Measurements from ENCODE around the gene PPP1CC. TPM values are rescaled to one million over a fixed set of nuclear protein-coding genes. Genes with fewer than 3 reads are reported as not detected.
"Not testable (repeated sequence)": the region's sequence is repeated elsewhere in the genome, so short reads cannot be mapped to it uniquely, and the experiment has no call there.

Gene PPP1CC
- total RNA-seq, 1 donor from 2014 or later: 137 TPM

- Mint-ChIP-seq H3K27me3 (ENCODE audit: unreplicated experiment) (peaks cover 4% of the 10 kb centered on the region), H3K27ac (ENCODE audit: unreplicated experiment) (no peak overlapping the region), H3K36me3 (ENCODE audit: unreplicated experiment) (no peaks in the 10 kb centered on the region), H3K9me3 (ENCODE audit: unreplicated experiment) (peaks cover 8% of the 10 kb centered on the region), H3K4me3 (ENCODE audit: unreplicated experiment) (no peak overlapping the region), H3K4me1 (ENCODE audit: low read depth, unreplicated experiment) (no peaks in the 10 kb centered on the region)
- DNase-seq: no peak
- TF ChIP-seq CTCF (IDR thresholded peaks at IDR 0.05; ENCODE audit: partially characterized antibody, unreplicated experiment): no peak
These were observed 33.3 kb upstream of the PPP1CC start for GRCh38 chr12:110775997-110776396.

DNA sequence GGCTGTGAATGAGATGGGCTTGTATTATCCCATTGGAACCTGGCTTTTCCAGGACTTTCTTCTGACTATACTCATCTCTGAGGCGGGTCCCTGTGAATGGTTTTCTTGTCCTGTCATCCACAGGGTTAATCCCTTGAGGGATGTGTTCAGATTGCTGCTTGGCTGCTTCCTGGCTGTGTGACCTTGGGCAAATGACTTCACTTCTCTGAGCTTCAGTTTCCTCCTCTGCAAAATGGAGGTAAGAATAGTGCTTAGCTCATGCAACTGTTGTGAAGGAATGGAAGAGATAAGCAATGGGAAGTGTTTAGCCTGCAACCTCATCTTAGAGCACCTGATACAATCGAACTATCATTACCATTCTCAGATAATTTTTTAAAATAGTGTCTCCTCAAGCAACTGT lies 32.1 kb upstream of the PPP1CC start:
- peaks cover 8% of the 10 kb centered on the region for H3K9me3 Mint-ChIP-seq (ENCODE audit: unreplicated experiment)
- peaks cover 4% of the 10 kb centered on the region for H3K27me3 Mint-ChIP-seq (ENCODE audit: unreplicated experiment)
- H3K4me1 Mint-ChIP-seq (ENCODE audit: low read depth, unreplicated experiment): no peaks in the 10 kb centered on the region
- H3K4me3 Mint-ChIP-seq (ENCODE audit: unreplicated experiment): no peak overlapping the region
- TF ChIP-seq CTCF (IDR thresholded peaks at IDR 0.05; ENCODE audit: partially characterized antibody, unreplicated experiment): no peak
- H3K36me3 Mint-ChIP-seq (ENCODE audit: unreplicated experiment): no peaks in the 10 kb centered on the region
- no peak overlapping the region for H3K27ac Mint-ChIP-seq (ENCODE audit: unreplicated experiment)
- no peak for DNase-seq

DNA sequence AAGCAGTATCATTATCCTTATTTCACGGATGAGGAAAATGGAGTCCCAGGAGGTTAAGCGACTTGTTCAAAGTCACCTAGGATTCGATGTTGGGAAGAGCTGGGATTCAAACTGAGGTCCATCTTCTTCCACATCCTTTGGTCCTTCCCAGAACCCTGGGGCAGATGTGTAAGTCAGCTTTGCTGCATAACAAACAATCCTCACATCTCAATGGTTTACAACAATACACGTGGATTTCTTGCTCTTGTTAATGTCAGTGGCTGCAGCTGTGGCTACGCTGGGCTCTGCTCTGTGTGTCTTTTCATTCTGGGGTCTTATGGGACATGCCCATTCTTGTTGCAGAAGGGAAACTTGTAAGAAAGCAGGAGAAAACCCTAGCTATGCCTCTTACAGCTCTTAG lies 26.3 kb upstream of the PPP1CC start:
- Mint-ChIP-seq H3K27ac (ENCODE audit: unreplicated experiment) (no peak overlapping the region), H3K27me3 (ENCODE audit: unreplicated experiment) (no peaks in the 10 kb centered on the region), H3K36me3 (ENCODE audit: unreplicated experiment) (no peaks in the 10 kb centered on the region)

DNA sequence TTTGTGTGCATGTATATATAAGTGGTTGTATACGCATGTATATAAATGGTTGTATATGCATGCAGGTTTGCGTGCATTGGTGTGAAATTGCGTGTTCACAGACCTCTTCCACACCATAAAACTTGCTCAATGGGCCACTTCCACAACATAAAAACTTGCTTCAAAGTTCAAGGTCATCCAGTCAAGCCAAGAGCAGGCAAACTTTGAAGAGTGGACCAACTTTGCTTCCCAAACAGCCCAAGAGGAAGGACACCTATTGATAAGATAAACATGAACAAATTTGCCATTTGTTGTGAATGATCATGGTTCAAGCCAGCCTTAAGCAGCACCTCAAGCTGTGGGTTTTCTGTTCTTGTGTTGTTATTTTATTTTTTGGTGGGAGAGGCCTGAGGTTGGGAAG lies 25.2 kb upstream of the PPP1CC start:
- peaks cover 1% of the 10 kb centered on the region for H3K27me3 Mint-ChIP-seq (ENCODE audit: unreplicated experiment)
- no peak overlapping the region for H3K27ac Mint-ChIP-seq (ENCODE audit: unreplicated experiment)
- H3K36me3 Mint-ChIP-seq (ENCODE audit: unreplicated experiment): no peaks in the 10 kb centered on the region
- no peak overlapping the region for H3K4me3 Mint-ChIP-seq (ENCODE audit: unreplicated experiment)
- H3K4me1 Mint-ChIP-seq (ENCODE audit: low read depth, unreplicated experiment): peaks cover 2% of the 10 kb centered on the region
- no peak for DNase-seq
- TF ChIP-seq CTCF (IDR thresholded peaks at IDR 0.05; ENCODE audit: partially characterized antibody, unreplicated experiment): no peak
- peaks cover 3% of the 10 kb centered on the region for H3K9me3 Mint-ChIP-seq (ENCODE audit: unreplicated experiment)

More for the DNA sequence above, 26.3 kb upstream of the PPP1CC start:
- H3K9me3 Mint-ChIP-seq (ENCODE audit: unreplicated experiment): peaks cover 4% of the 10 kb centered on the region
- peaks cover 2% of the 10 kb centered on the region for H3K4me1 Mint-ChIP-seq (ENCODE audit: low read depth, unreplicated experiment)
- H3K4me3 Mint-ChIP-seq (ENCODE audit: unreplicated experiment): no peak overlapping the region
- no peak for DNase-seq
- TF ChIP-seq CTCF (IDR thresholded peaks at IDR 0.05; ENCODE audit: partially characterized antibody, unreplicated experiment): no peak

- no peaks in the 10 kb centered on the region for H3K36me3 Mint-ChIP-seq (ENCODE audit: unreplicated experiment)
- no peak overlapping the region for H3K4me3 Mint-ChIP-seq (ENCODE audit: unreplicated experiment)
- TF ChIP-seq CTCF (IDR thresholded peaks at IDR 0.05; ENCODE audit: partially characterized antibody, unreplicated experiment): no peak
These were observed 23.8 kb upstream of the PPP1CC start for GRCh38 chr12:110766311-110767154.

DNA sequence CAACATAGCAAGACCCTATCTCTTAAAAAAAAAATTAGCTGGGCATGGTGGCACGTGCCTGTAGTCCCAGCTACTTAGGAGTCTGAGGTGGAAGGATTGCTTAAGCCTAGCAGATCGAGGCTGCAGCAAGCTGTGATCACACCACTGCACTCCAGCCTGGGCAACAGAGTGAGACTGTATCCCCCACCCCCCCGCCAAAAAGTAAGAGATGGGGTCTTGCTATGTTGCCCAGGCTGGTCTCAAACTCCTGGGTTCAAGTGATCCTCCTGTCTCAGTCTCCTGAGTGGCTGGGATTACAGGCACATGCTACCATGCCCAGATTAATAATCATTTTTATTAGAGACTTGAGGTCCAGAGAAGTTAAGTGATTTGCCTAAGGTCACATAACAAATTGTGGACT lies 22.9 kb upstream of the PPP1CC start:
- not testable (repeated sequence) for H3K4me1 Mint-ChIP-seq (ENCODE audit: low read depth, unreplicated experiment); DNase-seq; H3K27me3 Mint-ChIP-seq (ENCODE audit: unreplicated experiment); H3K36me3 Mint-ChIP-seq (ENCODE audit: unreplicated experiment); H3K27ac Mint-ChIP-seq (ENCODE audit: unreplicated experiment); H3K9me3 Mint-ChIP-seq (ENCODE audit: unreplicated experiment); H3K4me3 Mint-ChIP-seq (ENCODE audit: unreplicated experiment)

More at GRCh38 chr12:110766311-110767154, 23.8 kb upstream of the PPP1CC start:
- no peaks in the 10 kb centered on the region for H3K9me3 Mint-ChIP-seq (ENCODE audit: unreplicated experiment)
- H3K4me1 Mint-ChIP-seq (ENCODE audit: low read depth, unreplicated experiment): peaks cover 2% of the 10 kb centered on the region
- DNase-seq: no peak
- H3K27me3 Mint-ChIP-seq (ENCODE audit: unreplicated experiment): peaks cover 3% of the 10 kb centered on the region
- no peak overlapping the region for H3K27ac Mint-ChIP-seq (ENCODE audit: unreplicated experiment)
